HG03025 (cell line): ENCODE results near the gene RPA1.

Source experiments
- ATAC-seq: cut with Tn5 transposase; IDR thresholded peaks from one replicate; pipeline ENCODE4 v1.9.1; 2021; ENCODE audit warnings: mild to moderate bottlenecking, moderate library complexity; ENCODE audit not compliant: unreplicated experiment, low FRiP score

RPA1 gene

GRCh38 chr17:1937461-1937860 is 107.7 kb downstream of the RPA1 start:
- ATAC-seq: no peak

DNA sequence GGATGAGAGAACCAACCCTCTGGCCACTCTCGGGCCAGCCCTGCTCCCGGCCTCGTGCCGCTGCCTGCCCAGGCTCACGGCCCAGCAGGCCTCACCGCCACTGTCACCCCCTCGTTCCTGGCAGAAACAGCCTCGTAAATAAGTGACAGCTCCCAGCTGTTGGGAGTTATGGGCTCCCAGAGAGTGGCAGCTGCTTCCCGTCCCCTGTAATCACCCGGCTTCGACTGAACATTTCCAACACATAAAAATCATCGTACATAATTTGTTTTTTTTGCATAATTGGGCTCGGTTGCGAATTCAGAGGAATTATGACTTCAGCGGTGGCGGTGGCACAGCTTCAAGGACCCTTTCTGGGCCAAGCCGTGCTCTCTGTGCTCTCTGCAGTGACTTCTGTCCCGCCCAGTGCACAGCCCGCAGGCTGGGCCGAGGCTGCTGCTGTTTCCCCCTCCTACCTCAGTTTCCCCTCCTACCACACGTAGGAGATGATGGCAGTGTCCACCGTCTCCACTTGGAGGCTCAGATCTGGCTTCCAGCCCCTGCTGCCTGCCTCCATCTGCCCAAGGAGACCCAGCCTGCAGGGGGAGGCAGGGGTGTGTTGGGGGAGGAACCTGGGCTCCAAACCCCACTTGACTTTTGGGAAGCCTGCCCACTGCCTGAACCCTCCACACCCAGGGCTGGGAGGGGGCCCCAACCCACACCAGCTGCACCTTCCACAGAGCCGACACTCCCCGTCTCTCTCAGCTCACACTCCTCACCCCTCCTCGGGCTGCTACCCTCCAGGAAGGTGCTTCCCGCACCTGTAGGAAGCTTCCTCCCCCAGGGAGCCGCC is 110.4 kb downstream of the RPA1 start:
- ATAC-seq: no peak

DNA sequence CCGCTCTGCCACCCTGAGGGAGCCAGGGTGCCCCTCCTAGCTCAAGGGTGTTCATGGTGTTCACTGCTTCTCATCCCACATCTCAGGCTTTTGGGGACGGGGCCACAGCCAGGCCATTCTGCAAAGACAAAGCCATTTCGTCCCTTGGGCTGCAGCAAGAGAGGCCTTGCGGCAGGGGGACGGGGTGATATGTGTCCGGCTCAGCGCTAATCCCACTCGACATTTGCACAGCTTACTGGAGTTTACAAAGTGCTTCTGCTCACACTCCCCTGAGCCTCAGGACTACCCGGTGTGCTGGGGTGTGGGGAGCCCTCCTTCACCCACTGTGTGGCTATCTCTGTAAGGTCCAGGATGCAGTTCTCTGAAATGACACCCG is 111.0 kb downstream of the RPA1 start:
- no peak for ATAC-seq

GRCh38 chr17:1941272-1942065 is 111.7 kb downstream of the RPA1 start:
- no peak for ATAC-seq

- no peak for ATAC-seq
These were observed 112.2 kb downstream of the RPA1 start for GRCh38 chr17:1942066-1942365.

DNA sequence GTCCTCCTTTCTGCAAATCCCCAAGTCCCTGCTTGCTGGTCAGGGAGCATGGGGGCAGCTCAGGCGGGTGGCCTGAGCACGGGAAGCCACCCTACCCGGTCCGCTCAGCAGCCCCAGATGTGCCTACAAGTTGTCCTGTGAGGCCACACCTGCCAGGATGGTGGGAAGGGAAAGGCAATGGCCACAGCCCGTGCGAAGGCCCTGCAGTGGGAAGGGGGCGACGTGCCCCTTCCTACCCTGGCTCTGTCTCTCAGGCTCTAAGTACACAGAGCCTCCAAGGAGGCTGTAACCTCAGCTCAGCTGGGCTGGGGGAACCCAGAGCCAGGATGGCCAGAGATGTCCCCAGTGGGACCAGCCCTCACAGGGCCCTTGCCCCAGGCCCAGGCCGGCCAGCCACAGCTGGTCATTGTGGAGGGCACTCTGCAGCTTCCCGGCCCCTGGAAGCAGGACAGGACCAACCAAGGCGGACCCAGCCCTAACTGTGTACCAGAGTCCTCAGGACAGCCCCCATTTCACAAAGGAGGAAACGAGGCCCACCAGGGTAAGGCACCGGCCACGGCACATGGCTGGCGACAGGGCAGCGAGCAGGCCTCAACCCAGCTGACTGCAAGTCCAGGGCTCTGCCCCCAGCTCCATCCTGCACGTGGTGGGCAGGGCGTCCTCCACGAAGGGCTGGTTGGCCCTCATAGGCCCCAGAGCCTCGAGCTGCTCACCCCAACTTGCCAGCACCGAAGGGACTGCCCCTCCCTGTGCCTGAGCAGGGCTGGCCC is 113.0 kb downstream of the RPA1 start:
- no peak for ATAC-seq

DNA sequence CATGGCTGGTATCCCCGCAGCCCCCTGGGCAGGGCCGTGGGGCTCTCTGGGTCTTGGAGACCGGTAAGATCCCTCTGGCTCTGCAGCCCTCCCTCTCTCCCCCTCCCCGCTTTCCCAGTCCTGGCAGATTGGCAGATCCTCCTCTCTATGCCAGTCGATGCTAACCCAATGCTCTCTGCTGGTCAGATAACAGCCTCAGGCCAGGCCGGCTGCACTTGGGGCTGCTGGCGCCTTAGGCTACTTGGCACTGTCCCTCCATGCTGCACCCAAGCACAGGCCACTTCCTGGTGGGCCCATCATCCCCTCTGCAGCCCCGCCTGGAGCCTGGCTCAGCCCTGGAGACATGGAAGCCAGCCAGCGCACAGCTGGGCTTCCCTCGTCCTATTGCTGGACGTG is 113.6 kb downstream of the RPA1 start:
- no peak for ATAC-seq

- no peak for ATAC-seq
These were observed 115.8 kb downstream of the RPA1 start for GRCh38 chr17:1945621-1946020.

- ATAC-seq: no peak
These were observed 116.5 kb downstream of the RPA1 start for GRCh38 chr17:1946021-1946932.

DNA sequence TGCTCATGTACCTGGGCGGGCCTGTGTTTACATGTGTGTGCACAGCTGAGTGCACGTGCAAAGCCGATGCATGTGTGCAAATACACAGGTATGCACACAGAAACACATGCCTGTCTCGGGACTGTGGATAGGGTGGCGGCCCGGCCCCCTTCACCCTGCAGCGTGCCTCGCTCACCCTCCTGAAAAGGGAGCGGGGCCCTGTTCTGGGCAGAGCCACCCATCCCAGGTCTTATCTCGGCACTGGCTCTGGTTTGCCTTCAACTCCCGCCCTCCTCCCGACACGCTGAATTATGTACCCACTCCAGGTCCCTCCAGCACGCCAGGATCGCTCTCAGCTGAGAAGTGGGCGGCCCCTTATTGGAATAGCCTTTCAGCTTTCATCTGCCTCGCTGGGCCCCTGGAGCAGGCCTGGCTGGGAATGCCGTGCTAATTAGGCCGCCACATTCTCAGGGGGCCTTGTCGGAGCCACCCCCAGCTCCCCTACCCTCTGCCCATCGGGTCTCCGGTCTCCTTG is 117.5 kb downstream of the RPA1 start:
- ATAC-seq: no peak

DNA sequence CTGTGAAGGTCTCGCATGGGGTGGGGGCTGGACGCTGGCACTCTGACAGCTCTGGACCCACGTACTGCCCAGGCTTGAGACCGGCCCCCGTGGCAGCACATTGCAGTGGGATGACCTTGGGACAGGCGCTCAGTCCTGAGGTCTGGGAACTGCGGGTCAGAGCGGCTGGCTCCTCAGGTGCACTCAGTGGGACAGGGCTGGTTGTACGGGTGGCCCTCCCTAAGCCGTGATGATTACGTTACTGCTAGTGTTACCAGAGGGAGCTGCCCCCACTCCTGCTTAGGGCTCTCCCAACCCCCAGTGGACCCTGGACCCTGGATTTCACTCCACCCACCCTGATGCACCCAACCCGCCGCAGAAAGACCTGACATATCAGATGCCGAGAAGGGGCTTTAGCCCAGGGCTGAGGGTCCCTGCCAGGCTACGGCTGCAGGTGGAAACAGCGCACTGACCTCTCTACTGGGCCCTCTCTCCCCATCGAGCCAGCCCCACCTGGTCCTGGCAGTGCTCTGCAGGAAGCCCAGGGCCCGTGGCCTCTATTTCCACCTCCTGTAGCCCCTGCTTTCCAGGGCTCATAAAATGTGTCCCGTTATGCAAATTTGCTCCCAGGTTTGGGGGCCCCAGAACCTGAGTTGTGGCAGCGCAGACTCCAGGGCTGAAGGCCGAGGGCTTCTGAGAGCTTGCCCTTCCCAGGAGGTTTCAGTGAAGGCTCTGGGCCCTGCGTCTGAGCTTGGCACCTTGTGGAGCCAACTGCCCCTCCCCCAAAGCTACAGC is 118.1 kb downstream of the RPA1 start:
- no peak for ATAC-seq

- ATAC-seq: no peak
These were observed 118.7 kb downstream of the RPA1 start for GRCh38 chr17:1948517-1948825.
